ENCODE data around the gene HAPSTR1. TPM values are rescaled to one million over a fixed set of nuclear protein-coding genes. Genes with fewer than 3 reads are reported as not detected.

The HAPSTR1 gene
- polyA plus RNA-seq, 1 donor (not counting 4 experiments of a cell fraction or from before 2014, with no cell fraction given) = 46.5 TPM

- H3K27ac ChIP-seq (ENCODE audit: control insufficient read depth, insufficient read depth, low read length) = peak overlapping the region; percentile 49
- no peak for FAIRE-seq
- peaks cover 9 to 10% of the 10 kb centered on the region in 2 experiments for H3K36me3 ChIP-seq (ENCODE audit: control insufficient read depth in 2 of 2, extremely low read depth in 1 of 2, insufficient read depth in 2 of 2, low read length in 2 of 2)
- no peak overlapping the region for H3K9ac ChIP-seq (ENCODE audit: control insufficient read depth, extremely low read depth, insufficient read depth, low read length)
- H3K27me3 ChIP-seq (ENCODE audit: control insufficient read depth, extremely low read depth, insufficient read depth, low read length) = no peaks in the 10 kb centered on the region
- dilution Hi-C loops (cut with MboI; ENCODE audit: extremely low pct_ligation_motif_present, low sequenced_read_pairs) = no loop called here
- peaks cover 21% of the 10 kb centered on the region for H3K79me2 ChIP-seq (ENCODE audit: control insufficient read depth, insufficient read depth, low read length)
- DNase-seq (ENCODE audit: low read depth, low spot score) = no peak
- TF ChIP-seq CTCF (optimal IDR thresholded peaks at IDR 0.05 in 1 of 3, IDR thresholded peaks at IDR 0.05 in 1 of 3, conservative IDR thresholded peaks at IDR 0.05 in 1 of 3; ENCODE audit: extremely low read depth in 1 of 3, insufficient read depth in 2 of 3, low read length in 3 of 3) (no peak), EZH2 (IDR thresholded peaks at IDR 0.05; ENCODE audit: low read length) (no peak)
- H2AFZ ChIP-seq (ENCODE audit: control insufficient read depth, low read length) = no peak overlapping the region
- H3K4me3 ChIP-seq (ENCODE audit: control insufficient read depth in 2 of 3, extremely low read depth in 1 of 3, insufficient read depth in 2 of 3, low read depth in 1 of 3, low read length in 3 of 3) = no peak overlapping the region
- H4K20me1 ChIP-seq (ENCODE audit: control insufficient read depth, extremely low read depth, insufficient read depth, low read length) = peaks cover 20% of the 10 kb centered on the region
- peaks cover 6% of the 10 kb centered on the region for H3K9me1 ChIP-seq (ENCODE audit: control insufficient read depth, extremely low read depth, insufficient read depth, low read length)
- H3K4me1 ChIP-seq (ENCODE audit: control insufficient read depth, extremely low read depth, insufficient read depth, low read length) = peaks cover 38% of the 10 kb centered on the region
- no peaks in the 10 kb centered on the region for H3K9me3 ChIP-seq (ENCODE audit: control insufficient read depth, low read depth, low read length)
- H3K4me2 ChIP-seq (ENCODE audit: control insufficient read depth, extremely low read depth, insufficient read depth, low read depth, low read length) = peak overlapping the region; percentile 39
Observed at GRCh38 chr16:9128346-9129342, 37.2 kb downstream of the HAPSTR1 start.

GRCh38 chr16:9134306-9134705 lies 42.9 kb downstream of the HAPSTR1 start:
- Histone ChIP-seq H3K9me3 (ENCODE audit: control insufficient read depth, low read depth, low read length) (no peaks in the 10 kb centered on the region), H3K36me3 (ENCODE audit: control insufficient read depth in 2 of 2, extremely low read depth in 1 of 2, insufficient read depth in 2 of 2, low read length in 2 of 2) (no peaks in the 10 kb centered on the region), H3K9me1 (ENCODE audit: control insufficient read depth, extremely low read depth, insufficient read depth, low read length) (no peaks in the 10 kb centered on the region), H3K79me2 (ENCODE audit: control insufficient read depth, insufficient read depth, low read length) (no peaks in the 10 kb centered on the region), H3K4me3 (ENCODE audit: control insufficient read depth in 2 of 3, extremely low read depth in 1 of 3, insufficient read depth in 2 of 3, low read depth in 1 of 3, low read length in 3 of 3) (no peak overlapping the region), H4K20me1 (ENCODE audit: control insufficient read depth, extremely low read depth, insufficient read depth, low read length) (no peaks in the 10 kb centered on the region), H3K27ac (ENCODE audit: control insufficient read depth, insufficient read depth, low read length) (no peak overlapping the region), H2AFZ (ENCODE audit: control insufficient read depth, low read length) (no peak overlapping the region), H3K27me3 (ENCODE audit: control insufficient read depth, extremely low read depth, insufficient read depth, low read length) (peaks cover 4% of the 10 kb centered on the region), H3K9ac (ENCODE audit: control insufficient read depth, extremely low read depth, insufficient read depth, low read length) (no peak overlapping the region), H3K4me2 (ENCODE audit: control insufficient read depth, extremely low read depth, insufficient read depth, low read depth, low read length) (no peak overlapping the region), H3K4me1 (ENCODE audit: control insufficient read depth, extremely low read depth, insufficient read depth, low read length) (no peaks in the 10 kb centered on the region)
- DNase-seq (ENCODE audit: low read depth, low spot score) (no peak), FAIRE-seq (no peak)
- dilution Hi-C loops (cut with MboI; ENCODE audit: extremely low pct_ligation_motif_present, low sequenced_read_pairs) = no loop called here
- TF ChIP-seq EZH2 (IDR thresholded peaks at IDR 0.05; ENCODE audit: low read length) (no peak), CTCF (optimal IDR thresholded peaks at IDR 0.05 in 1 of 3, IDR thresholded peaks at IDR 0.05 in 1 of 3, conservative IDR thresholded peaks at IDR 0.05 in 1 of 3; ENCODE audit: extremely low read depth in 1 of 3, insufficient read depth in 2 of 3, low read length in 3 of 3) (no peak)
